Heart right ventricle (tissue), 16 donors: ENCODE results near the gene LRRC1. TPM values are rescaled to one million over a fixed set of nuclear protein-coding genes. Genes with fewer than 3 reads are reported as not detected.

Experiments
- ATAC-seq, 8 donors: fragments of 200-7000 bp; cut with Tn5 transposase; one replicate each; pipeline ENCODE4 v1.9.1; 2020; ENCODE audit warnings: mild to moderate bottlenecking in 8 of 8, moderate library complexity in 8 of 8, moderate number of reproducible peaks in 1 of 8
- DNase-seq, 2 donors: peaks; one replicate each; pipeline ENCODE4 v3.0.0-alpha.2; 2020
- H3K27ac ChIP-seq, 10 donors: fragments of 200-600 bp; sonication (generic) in 2 of 10; one replicate each; pipeline versions ENCODE4 v1.5.0 to v1.8.0; 2020 to 2022; ENCODE audit warnings: mild to moderate bottlenecking in 3 of 10
- H3K27me3 ChIP-seq, 7 donors: fragments of 200-600 bp; one replicate each; pipeline ENCODE4 v1.8.0; 2021 to 2022; ENCODE audit warnings: mild to moderate bottlenecking in 2 of 7
- H3K36me3 ChIP-seq, 9 donors: fragments of 200-600 bp; sonication (generic) in 1 of 9; one replicate each; pipeline versions ENCODE4 v1.5.0 to v1.8.0; 2020 to 2022; ENCODE audit warnings: mild to moderate bottlenecking in 2 of 9
- H3K4me1 ChIP-seq, 9 donors: fragments of 200-600 bp; sonication (generic) in 1 of 9; one replicate each; pipeline versions ENCODE4 v1.5.0 to v1.8.0; 2020 to 2022; ENCODE audit warnings: mild to moderate bottlenecking in 4 of 9
- H3K4me3 ChIP-seq, 10 donors: fragments of 200-600 bp; sonication (generic) in 2 of 10; one replicate each; pipeline versions ENCODE4 v1.5.0 to v1.8.0; 2020 to 2022; ENCODE audit warnings: mild to moderate bottlenecking in 7 of 10, moderate library complexity in 2 of 10
- H3K9me3 ChIP-seq, 11 donors: fragments of 200-600 bp in 10 of 11; sonication (generic) in 2 of 11; one replicate each; pipeline versions ENCODE4 v1.5.0 to v1.8.0; 2013 to 2022; ENCODE audit warnings: mild to moderate bottlenecking in 2 of 11, control low read depth in 1 of 11, moderate library complexity in 1 of 11
- CTCF ChIP-seq, 9 donors: fragments of 200-600 bp; sonication (generic) in 2 of 9; IDR thresholded peaks; one replicate each; pipeline versions ENCODE4 v1.5.0 to v1.8.0; 2021 to 2022; ENCODE audit warnings: antibody characterized with exemption in 9 of 9, mild to moderate bottlenecking in 5 of 9, moderate library complexity in 1 of 9
- WGBS, 2 donors: extraction: QIAGEN DNeasy Blood & Tissue Kit; methylation state at CpG; one replicate each; pipeline ENCODE4 v1.1.7; 2013; ENCODE audit warnings: inconsistent platforms in 1 of 2; 5-methylcytosine and 5-hydroxymethylcytosine counted together
- intact Hi-C, 10 donors: fragments of 100-400 bp; cut with DNase I; formaldehyde crosslinking; loops; one replicate each; pipeline versions ENCODE4 v1.11.1 to v1.14.2; 2022
- polyA plus RNA-seq, 2 donors: library from polyadenylated mRNA; stranded (reverse); fragments of 200-250 nt; gene quantifications; one replicate each; pipeline ENCODE4 v1.2.3, GENCODE V29; 2013
- total RNA-seq, 10 donors: library from RNA; stranded (reverse); fragmentation: NEBNext Ultra II Directional in 3 of 10; extraction: Animal tissue kit (Norgen Biotek cat#: 25700) in 3 of 10; gene quantifications; one replicate each; pipeline versions ENCODE4 v1.2.1 to v1.2.4, GENCODE V29; 2021 to 2023
- donor health status: Arrhythmogenic right ventricular cardiomyopathy.
- donor health status: ischemic (EF 13 %, LVEDD 7.1; RV severe dilation, severe dysfunction).
- donor health status: healthy with polysubstance abuse.
- donor health status: DM: no; HTN: yes; CAD: no.
- donor health status: DM: no; HTN: no; CAD: no.
- donor health status: ischemic (EF 25% LVEDD 6.9; RV normal size, moderate dysfunction).
- donor health status: ischemic (EF 25% LVEDD 5.7; RV mildly dilated, moderate dysfunction).
- donor health status: healthy.
- donor health status: DM: yes; HTN: yes; CAD: no.
- donor health status: Ischemic cardiomyopathy.
- donor health status: ischemic (EF 35%, LVEDD 5.7; RV mildly dilated, moderate dysfunction).
- donor health status: nonischemic (EF 11% LVEDD 7.7; RV severe dilation, severe dysfunction).
- donor health status: DM: yes; HTN: yes; CAD: no.
- donor health status: PGD.
- donor health status: ischemic (EF 29% LVEDD 5.4; RV normal size, mild dysfunction).
- donor health status: nonischemic (EF 23%, LVEDD 6.1; RV moderate dilation, normal function).

Gene LRRC1
- total and polyA plus RNA-seq, 12 donors: 1.2 to 7.5 (median 4.7) TPM

DNA sequence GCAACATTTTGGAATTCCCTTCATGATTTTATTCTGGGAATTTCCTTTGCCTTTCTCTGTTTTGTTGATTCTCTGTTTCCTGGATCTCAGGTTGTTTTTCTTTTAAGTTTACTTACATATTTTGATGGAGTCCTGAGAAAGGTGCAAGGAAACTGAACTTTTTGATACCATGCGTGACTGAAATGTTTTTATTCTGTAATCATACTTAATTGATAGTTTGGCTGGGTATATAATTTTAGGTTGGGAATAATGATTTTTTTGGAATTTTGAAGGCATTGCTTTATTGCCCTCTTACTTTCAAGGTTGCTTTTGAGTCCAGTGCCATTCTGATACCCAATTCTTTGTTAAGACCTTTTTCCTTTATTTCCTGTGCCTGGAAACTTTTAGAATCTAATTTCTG lies 45.2 kb downstream of the LRRC1 start:
- no peak overlapping the region for H3K27ac ChIP-seq
- intact Hi-C loops: no loop called here
- 96 to 100% methylated on average over 1 of the region's 1 CpG for WGBS, 2 donors

DNA sequence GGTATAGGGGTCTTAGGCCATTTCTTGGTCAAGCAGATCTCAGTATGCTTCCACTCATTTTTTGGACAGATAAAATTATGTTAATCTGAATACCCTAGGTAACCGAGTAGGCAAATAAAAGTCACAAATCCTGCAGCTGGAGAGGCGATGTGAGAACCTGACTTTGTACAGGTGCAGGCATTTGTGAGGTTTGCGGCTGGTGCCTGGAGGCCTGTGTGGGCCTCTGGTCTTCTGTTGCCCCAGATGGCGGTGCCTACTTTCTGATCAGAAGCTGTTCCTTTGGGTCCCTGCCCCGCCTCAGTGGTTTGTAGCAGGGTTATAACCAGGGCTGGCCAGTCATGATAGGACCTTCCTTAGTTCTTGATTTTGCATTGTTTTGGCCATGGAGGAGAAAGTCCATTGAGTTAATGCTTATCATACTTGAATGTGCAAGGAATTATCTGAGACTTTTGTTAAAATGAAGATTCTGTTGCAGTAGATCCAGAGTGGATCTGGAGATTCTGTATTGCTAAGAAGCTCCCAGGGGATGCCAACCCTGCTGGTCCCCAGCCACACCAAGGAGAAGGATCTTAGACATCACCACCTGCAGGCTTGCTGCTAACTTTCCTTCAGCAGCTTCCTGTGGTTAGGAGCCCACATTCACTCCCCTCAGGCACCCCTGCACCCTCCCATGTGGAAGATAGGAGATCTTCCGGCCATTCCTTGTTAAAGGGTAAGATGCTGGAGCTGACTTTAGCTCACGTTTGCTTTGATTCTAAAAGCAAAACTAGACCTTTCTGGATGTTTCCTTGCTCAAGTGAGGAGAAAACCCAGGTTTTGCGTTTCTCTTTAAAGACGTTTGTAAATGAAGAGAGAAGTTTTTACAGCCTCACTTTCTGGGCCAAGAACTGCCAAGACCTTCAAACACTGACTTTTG lies 50.7 kb downstream of the LRRC1 start:
- Histone ChIP-seq H3K36me3 (no peaks in the 10 kb centered on the region), H3K4me3 (no peak overlapping the region), H3K4me1 (peaks cover 0 to 5% (median 0%) of the 10 kb centered on the region in 9 donors), H3K9me3 (peaks cover 0 to 1% (median 0%) of the 10 kb centered on the region in 11 donors), H3K27ac (no peak overlapping the region), H3K27me3 (no peaks in the 10 kb centered on the region)
- intact Hi-C loops: no loop called here
- DNase-seq (no peak), ATAC-seq (no peak)
- TF ChIP-seq CTCF (IDR thresholded peaks at IDR 0.05): no peak
- WGBS, 2 donors: 94 to 97% methylated on average over 9 of the region's 9 CpGs

More for the DNA sequence above, 45.2 kb downstream of the LRRC1 start:
- no peaks in the 10 kb centered on the region for H3K36me3 ChIP-seq
- ATAC-seq (no peak), DNase-seq (no peak)
- no peak overlapping the region for H3K4me3 ChIP-seq
- H3K9me3 ChIP-seq: peaks cover 0 to 10% (median 6%) of the 10 kb centered on the region in 11 donors
- TF ChIP-seq CTCF (IDR thresholded peaks at IDR 0.05): no peak
- H3K27me3 ChIP-seq: no peaks in the 10 kb centered on the region
- peaks cover 0 to 19% (median 4%) of the 10 kb centered on the region in 9 donors for H3K4me1 ChIP-seq

- WGBS, 2 donors: 76 to 92% methylated on average over 7 of the region's 7 CpGs
- intact Hi-C loops: no loop called here
- no peak overlapping the region for H3K27ac ChIP-seq
- H3K36me3 ChIP-seq: no peaks in the 10 kb centered on the region
- TF ChIP-seq CTCF (IDR thresholded peaks at IDR 0.05): no peak
- no peak for DNase-seq
- H3K9me3 ChIP-seq: no peaks in the 10 kb centered on the region
- ATAC-seq: peak in 1 of 8 donors; percentile 47
- no peak overlapping the region for H3K4me3 ChIP-seq
- H3K4me1 ChIP-seq: peaks cover 0 to 5% (median 0%) of the 10 kb centered on the region in 9 donors
- H3K27me3 ChIP-seq: no peaks in the 10 kb centered on the region
Measured at GRCh38 chr6:53846250-53846649, 51.4 kb downstream of the LRRC1 start.

DNA sequence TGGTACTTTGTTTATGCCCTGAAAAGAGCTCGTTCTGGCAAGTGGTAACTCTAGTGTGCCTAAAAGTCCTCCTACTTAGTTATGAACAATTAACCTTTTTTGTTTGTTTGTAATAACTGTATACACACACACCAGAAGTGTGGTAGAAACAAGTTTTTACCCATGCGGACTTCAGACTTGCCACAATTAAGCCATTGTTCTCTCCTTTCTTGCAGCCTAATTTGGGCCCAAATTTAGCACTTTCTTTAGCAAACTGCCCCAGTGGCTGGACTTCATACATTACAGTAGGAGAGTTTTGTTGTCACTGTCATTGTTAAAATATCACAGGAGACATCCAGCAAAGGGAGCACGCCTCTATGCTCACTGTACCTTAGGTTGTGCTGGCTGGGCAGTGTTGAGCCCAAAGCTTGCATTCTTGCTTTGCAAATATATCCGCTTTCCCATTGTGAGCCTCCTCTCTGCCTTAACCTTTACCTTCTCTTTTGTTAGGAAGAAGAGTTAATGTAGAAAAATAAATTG lies 53.0 kb downstream of the LRRC1 start:
- TF ChIP-seq CTCF (IDR thresholded peaks at IDR 0.05): no peak
- no peak for DNase-seq
- Histone ChIP-seq H3K27me3 (no peaks in the 10 kb centered on the region), H3K4me3 (no peak overlapping the region), H3K9me3 (no peaks in the 10 kb centered on the region), H3K27ac (no peak overlapping the region), H3K36me3 (no peaks in the 10 kb centered on the region), H3K4me1 (peaks cover 0 to 5% (median 0%) of the 10 kb centered on the region in 9 donors)
- ATAC-seq: no peak
- intact Hi-C loops: no loop called here
- 70 to 79% methylated on average over 4 of the region's 4 CpGs for WGBS, 2 donors
